GM13976 (cell line): ENCODE results near the gene FBN1.

Experiments
- DNase-seq: peaks from one replicate; pipeline ENCODE4 v3.0.0; 2012; ENCODE audit warnings: low spot score
- in situ Hi-C: fragments of 300-500 bp; cut with MboI; formaldehyde crosslinking; loops from one replicate; pipeline ENCODE4 v1.12.0; 2022; ENCODE audit warnings: low sequenced_read_pairs, mixed read lengths, inconsistent platforms; ENCODE audit not compliant: unreplicated experiment
- TF ChIP-seq, protein P1 (sequence below): IDR thresholded peaks from 2 replicates; pipeline ENCODE4 v1.5.1; 2012; ENCODE audit warnings: borderline replicate concordance, mild to moderate bottlenecking; ENCODE audit not compliant: insufficient read depth; ENCODE audit errors: extremely low read depth, missing control alignments, control extremely low read depth

FBN1 gene

GRCh38 chr15:48548455-48548854, 97.1 kb downstream of the FBN1 start:
- TF ChIP-seq, protein P1, sequence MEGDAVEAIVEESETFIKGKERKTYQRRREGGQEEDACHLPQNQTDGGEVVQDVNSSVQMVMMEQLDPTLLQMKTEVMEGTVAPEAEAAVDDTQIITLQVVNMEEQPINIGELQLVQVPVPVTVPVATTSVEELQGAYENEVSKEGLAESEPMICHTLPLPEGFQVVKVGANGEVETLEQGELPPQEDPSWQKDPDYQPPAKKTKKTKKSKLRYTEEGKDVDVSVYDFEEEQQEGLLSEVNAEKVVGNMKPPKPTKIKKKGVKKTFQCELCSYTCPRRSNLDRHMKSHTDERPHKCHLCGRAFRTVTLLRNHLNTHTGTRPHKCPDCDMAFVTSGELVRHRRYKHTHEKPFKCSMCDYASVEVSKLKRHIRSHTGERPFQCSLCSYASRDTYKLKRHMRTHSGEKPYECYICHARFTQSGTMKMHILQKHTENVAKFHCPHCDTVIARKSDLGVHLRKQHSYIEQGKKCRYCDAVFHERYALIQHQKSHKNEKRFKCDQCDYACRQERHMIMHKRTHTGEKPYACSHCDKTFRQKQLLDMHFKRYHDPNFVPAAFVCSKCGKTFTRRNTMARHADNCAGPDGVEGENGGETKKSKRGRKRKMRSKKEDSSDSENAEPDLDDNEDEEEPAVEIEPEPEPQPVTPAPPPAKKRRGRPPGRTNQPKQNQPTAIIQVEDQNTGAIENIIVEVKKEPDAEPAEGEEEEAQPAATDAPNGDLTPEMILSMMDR: no peak
- no peak for DNase-seq
- in situ Hi-C loops: no loop called here

GRCh38 chr15:48547286-48547685, 98.2 kb downstream of the FBN1 start:
- in situ Hi-C loops: no loop called here
- TF ChIP-seq, protein P1: no peak
- no peak for DNase-seq

GRCh38 chr15:48546296-48546695, 99.2 kb downstream of the FBN1 start:
- DNase-seq: no peak
- in situ Hi-C loops: no loop called here
- TF ChIP-seq, protein P1: no peak

GRCh38 chr15:48544778-48545177, 100.7 kb downstream of the FBN1 start:
- in situ Hi-C loops: no loop called here
- TF ChIP-seq, protein P1: no peak
- DNase-seq: no peak

- TF ChIP-seq, protein P1: no peak
- peak; percentile 29 for DNase-seq
- in situ Hi-C loops: no loop called here
Measured at GRCh38 chr15:48541341-48542278, 103.9 kb downstream of the FBN1 start.

GRCh38 chr15:48540756-48541155, 104.8 kb downstream of the FBN1 start:
- in situ Hi-C loops: no loop called here

More at GRCh38 chr15:48540756-48541155, 104.8 kb downstream of the FBN1 start:
- no peak for DNase-seq
- TF ChIP-seq, protein P1: no peak
